Neutrophil (primary cell): ENCODE measurements around the gene DIP2A.

Source experiments
- H3K27ac ChIP-seq: fragments of 200-600 bp; sonication (generic); 2 replicates; pipeline ENCODE4 v1.5.1; 2016; ENCODE audit warnings: mild to moderate bottlenecking, moderate library complexity
- H3K27me3 ChIP-seq: fragments of 200-600 bp; sonication (generic); 2 replicates; pipeline ENCODE4 v1.6.0; 2016; ENCODE audit warnings: mild to moderate bottlenecking
- H3K36me3 ChIP-seq: fragments of 200-600 bp; sonication (generic); 2 replicates; pipeline ENCODE4 v1.5.1; 2017
- H3K4me1 ChIP-seq, 2 experiments: fragments of 200-600 bp in 1 of 2; sonication (generic) in 1 of 2; 1 replicate in 1 of 2; 2 replicates in 1 of 2; pipeline versions ENCODE4 v1.5.1 to v1.6.1; 2013 to 2016; ENCODE audit warnings: low read depth in 1 of 2, low read length in 1 of 2, mild to moderate bottlenecking in 1 of 2, moderate library complexity in 1 of 2; ENCODE audit not compliant: control insufficient read depth in 1 of 2, insufficient read depth in 1 of 2
- H3K4me3 ChIP-seq, 2 experiments: fragments of 200-600 bp in 1 of 2; sonication (generic) in 1 of 2; 1 replicate in 1 of 2; 2 replicates in 1 of 2; pipeline ENCODE4 v1.5.1; 2013 to 2016; ENCODE audit warnings: low read depth in 1 of 2, low read length in 1 of 2, mild to moderate bottlenecking in 1 of 2, moderate library complexity in 1 of 2
- H3K9me3 ChIP-seq: fragments of 200-600 bp; sonication (generic); 2 replicates; pipeline ENCODE4 v1.5.1; 2016
- CTCF ChIP-seq: fragments of 200-600 bp; sonication (generic); IDR thresholded peaks from 2 replicates; pipeline ENCODE4 v1.5.1; 2016; ENCODE audit warnings: antibody characterized with exemption

Gene DIP2A

GRCh38 chr21:46458315-46459023 lies at the start of gene DIP2A:
TSS of gene DIP2A (plus strand) at chr21:46458891. CDS start at chr21:46459132, 241 bp downstream.
- H3K36me3 ChIP-seq: peaks cover 9% of the 10 kb centered on the region
- H3K27ac ChIP-seq: peak within 1 kb of the TSS; percentile 84
- no peaks in the 10 kb centered on the region for H3K27me3 ChIP-seq
- TF ChIP-seq CTCF: peak; percentile 39
- peaks cover 38 to 42% of the 10 kb centered on the region in 2 experiments for H3K4me1 ChIP-seq
- peak within 1 kb of the TSS; percentile 92 to 97 for H3K4me3 ChIP-seq
- H3K9me3 ChIP-seq: no peaks in the 10 kb centered on the region

- H3K9me3 ChIP-seq: no peaks in the 10 kb centered on the region
- no peak overlapping the region for H3K27ac ChIP-seq
- peaks cover 38% of the 10 kb centered on the region for H3K36me3 ChIP-seq
- no peaks in the 10 kb centered on the region for H3K27me3 ChIP-seq
- TF ChIP-seq CTCF: no peak
- H3K4me3 ChIP-seq: no peak overlapping the region
- no peaks in the 10 kb centered on the region for H3K4me1 ChIP-seq
These were observed 48.9 kb upstream of the DIP2A start for GRCh38 chr21:46409641-46410406.

- Histone ChIP-seq H3K4me3 (no peak overlapping the region), H3K27me3 (no peaks in the 10 kb centered on the region), H3K36me3 (peaks cover 40% of the 10 kb centered on the region), H3K9me3 (no peaks in the 10 kb centered on the region), H3K27ac (no peak overlapping the region), H3K4me1 (no peaks in the 10 kb centered on the region)
- no peak for TF ChIP-seq CTCF
These were observed 48.2 kb upstream of the DIP2A start for GRCh38 chr21:46410516-46410915.

- peaks cover 44% of the 10 kb centered on the region for H3K36me3 ChIP-seq
- no peaks in the 10 kb centered on the region for H3K9me3 ChIP-seq
- H3K4me1 ChIP-seq: no peaks in the 10 kb centered on the region
- H3K4me3 ChIP-seq: no peak overlapping the region
- no peak for TF ChIP-seq CTCF
- H3K27ac ChIP-seq: no peak overlapping the region
- H3K27me3 ChIP-seq: no peaks in the 10 kb centered on the region
These were observed 47.5 kb upstream of the DIP2A start for GRCh38 chr21:46411236-46411635.

- H3K36me3 ChIP-seq: peaks cover 49% of the 10 kb centered on the region
These were observed 47.0 kb upstream of the DIP2A start for GRCh38 chr21:46411691-46412090.

More at GRCh38 chr21:46411691-46412090, 47.0 kb upstream of the DIP2A start:
- no peaks in the 10 kb centered on the region for H3K9me3 ChIP-seq
- H3K27ac ChIP-seq: no peak overlapping the region
- TF ChIP-seq CTCF: no peak
- no peaks in the 10 kb centered on the region for H3K4me1 ChIP-seq
- no peaks in the 10 kb centered on the region for H3K27me3 ChIP-seq
- no peak overlapping the region for H3K4me3 ChIP-seq
